Upper lobe of left lung (tissue), 6 donors: Measurements from ENCODE around the gene OR6J1. TPM values are rescaled to one million over a fixed set of nuclear protein-coding genes. Genes with fewer than 3 reads are reported as not detected.

Experiments
- ATAC-seq, 2 donors: fragments of 200-7000 bp; cut with Tn5 transposase; one replicate each; pipeline ENCODE4 v1.9.1; 2022; ENCODE audit warnings: mild to moderate bottlenecking in 2 of 2, moderate library complexity in 2 of 2; ENCODE audit not compliant: low FRiP score in 2 of 2
- DNase-seq, 2 donors: peaks; one replicate each; pipeline ENCODE4 v3.0.0-alpha.2; 2019 to 2020
- H3K27ac ChIP-seq, 4 donors: fragments of 200-600 bp; sonication (generic); one replicate each; pipeline ENCODE4 v1.5.1; 2016 to 2019
- H3K27me3 ChIP-seq, 4 donors: fragments of 200-600 bp; sonication (generic); one replicate each; pipeline ENCODE4 v1.5.1; 2017 to 2019
- H3K36me3 ChIP-seq, 4 donors: fragments of 200-600 bp; sonication (generic); one replicate each; pipeline ENCODE4 v1.5.1; 2016 to 2019
- H3K4me1 ChIP-seq, 4 donors: fragments of 200-600 bp; sonication (generic); one replicate each; pipeline ENCODE4 v1.5.1; 2018 to 2019
- H3K4me3 ChIP-seq, 4 donors: fragments of 200-600 bp; sonication (generic); one replicate each; pipeline ENCODE4 v1.5.1; 2017 to 2019; ENCODE audit warnings: mild to moderate bottlenecking in 2 of 4, moderate library complexity in 1 of 4
- H3K9me3 ChIP-seq, 4 donors: fragments of 200-600 bp; sonication (generic); one replicate each; pipeline ENCODE4 v1.5.1; 2018 to 2019
- CTCF ChIP-seq, 6 experiments: fragments of 450-650 bp in 4 of 6; fragments of 200-600 bp in 2 of 6; sonication (generic) in 2 of 6; IDR thresholded peaks; one replicate each; pipeline ENCODE4 v1.5.1; 2016 to 2019; ENCODE audit warnings: antibody characterized with exemption in 6 of 6
- EP300 ChIP-seq, 4 donors: sonication (generic); formaldehyde crosslinking; IDR thresholded peaks; one replicate each; pipeline ENCODE4 v1.5.1; 2017; ENCODE audit warnings: antibody characterized with exemption in 4 of 4, control low read depth in 2 of 4
- POLR2A ChIP-seq, 4 donors: fragments of 450-650 bp; IDR thresholded peaks; one replicate each; pipeline ENCODE4 v1.5.1; 2016 to 2017; ENCODE audit warnings: antibody characterized with exemption in 4 of 4, mild to moderate bottlenecking in 2 of 4
- POLR2AphosphoS5 ChIP-seq, 2 donors: sonication (generic); formaldehyde crosslinking; IDR thresholded peaks; one replicate each; pipeline ENCODE4 v1.5.1; 2017; ENCODE audit warnings: antibody characterized with exemption in 2 of 2
- WGBS, 2 donors: methylation state at CpG; one replicate each; pipeline ENCODE4 v1.1.5; 2017 to 2018; 5-methylcytosine and 5-hydroxymethylcytosine counted together
- total RNA-seq, 6 donors: library from RNA; depleted of rRNA in 4 of 6; stranded (reverse); fragments of >200 nt in 4 of 6; gene quantifications; one replicate each; pipeline versions ENCODE4 v1.1.0 to v1.2.1, GENCODE V29; 2016 to 2021
- donor health status: DM: no; HTN: no; CAD: no; lungs with moderate emphysema.
- donor health status: DM: no; HTN: yes; CAD: no; lungs with severe emphysema.

OR6J1 gene
- total RNA-seq, 6 donors from 2014 or later = 0.30 TPM; not detected in 5

- Histone ChIP-seq H3K36me3 (no peaks in the 10 kb centered on the region), H3K9me3 (no peaks in the 10 kb centered on the region), H3K27me3 (no peaks in the 10 kb centered on the region), H3K27ac (no peak overlapping the region), H3K4me1 (no peaks in the 10 kb centered on the region), H3K4me3 (no peak overlapping the region)
- TF ChIP-seq POLR2A (IDR thresholded peaks at IDR 0.05) = no peak
- TF ChIP-seq EP300 (IDR thresholded peaks at IDR 0.05) = no peak
- no peak for TF ChIP-seq POLR2AphosphoS5 (IDR thresholded peaks at IDR 0.05)
- no peak for TF ChIP-seq CTCF (IDR thresholded peaks at IDR 0.05)
- no peak for ATAC-seq
- no peak for DNase-seq
These were observed 24.3 kb upstream of the OR6J1 start for GRCh38 chr14:22668417-22668816.

GRCh38 chr14:22667881-22668280 lies 23.7 kb upstream of the OR6J1 start:
- no peak for ATAC-seq
- Histone ChIP-seq H3K4me1 (no peaks in the 10 kb centered on the region), H3K4me3 (no peak overlapping the region), H3K27ac (no peak overlapping the region), H3K9me3 (no peaks in the 10 kb centered on the region), H3K27me3 (no peaks in the 10 kb centered on the region), H3K36me3 (no peaks in the 10 kb centered on the region)
- no peak for DNase-seq
- TF ChIP-seq EP300 (IDR thresholded peaks at IDR 0.05) (no peak), CTCF (IDR thresholded peaks at IDR 0.05) (no peak), POLR2A (IDR thresholded peaks at IDR 0.05) (no peak), POLR2AphosphoS5 (IDR thresholded peaks at IDR 0.05) (no peak)
- WGBS, 2 donors = 79 to 81% methylated on average over 3 of the region's 3 CpGs

- WGBS, 2 donors = 78 to 93% methylated on average over 3 to 5 of the region's 5 CpGs
- Histone ChIP-seq H3K9me3 (no peaks in the 10 kb centered on the region), H3K36me3 (no peaks in the 10 kb centered on the region), H3K27ac (no peak overlapping the region), H3K4me3 (no peak overlapping the region), H3K4me1 (no peaks in the 10 kb centered on the region), H3K27me3 (no peaks in the 10 kb centered on the region)
- TF ChIP-seq CTCF (IDR thresholded peaks at IDR 0.05) (no peak), POLR2A (IDR thresholded peaks at IDR 0.05) (no peak), EP300 (IDR thresholded peaks at IDR 0.05) (no peak), POLR2AphosphoS5 (IDR thresholded peaks at IDR 0.05) (no peak)
- DNase-seq = no peak
- ATAC-seq = peak in 1 of 2 donors; percentile 38
These were observed 22.2 kb upstream of the OR6J1 start for GRCh38 chr14:22666203-22666893.

- Histone ChIP-seq H3K36me3 (no peaks in the 10 kb centered on the region), H3K27ac (no peak overlapping the region), H3K27me3 (no peaks in the 10 kb centered on the region), H3K4me3 (no peak overlapping the region), H3K9me3 (no peaks in the 10 kb centered on the region), H3K4me1 (no peaks in the 10 kb centered on the region)
- 71 to 77% methylated on average over 6 of the region's 6 CpGs for WGBS, 2 donors
- TF ChIP-seq POLR2AphosphoS5 (IDR thresholded peaks at IDR 0.05) (no peak), POLR2A (IDR thresholded peaks at IDR 0.05) (no peak), EP300 (IDR thresholded peaks at IDR 0.05) (no peak), CTCF (IDR thresholded peaks at IDR 0.05) (no peak)
- ATAC-seq = no peak
- peak in 1 of 2 donors; percentile 33 for DNase-seq
These were observed 20.1 kb upstream of the OR6J1 start for GRCh38 chr14:22664261-22664660.

- Histone ChIP-seq H3K27ac (no peak overlapping the region), H3K4me3 (no peak overlapping the region), H3K4me1 (no peaks in the 10 kb centered on the region), H3K9me3 (no peaks in the 10 kb centered on the region), H3K36me3 (no peaks in the 10 kb centered on the region), H3K27me3 (no peaks in the 10 kb centered on the region)
- DNase-seq = no peak
- WGBS, 2 donors = 94% methylated on average over 4 of the region's 4 CpGs
- TF ChIP-seq POLR2A (IDR thresholded peaks at IDR 0.05) (no peak), POLR2AphosphoS5 (IDR thresholded peaks at IDR 0.05) (no peak), EP300 (IDR thresholded peaks at IDR 0.05) (no peak), CTCF (IDR thresholded peaks at IDR 0.05) (no peak)
- no peak for ATAC-seq
These were observed 16.5 kb upstream of the OR6J1 start for GRCh38 chr14:22660654-22661053.
